Stimulated activated CD8-positive, alpha-beta memory T cell treated with anti-CD3 and anti-CD28 coated beads, Interleukin-15, amount 100 ng/mL, for 48 hours (primary cell): ENCODE measurements around the gene C6orf89.
"Not testable (repeated sequence)": the region's sequence is repeated elsewhere in the genome, so short reads cannot be mapped to it uniquely, and the experiment has no call there.

ENCODE experiments used
- DNase-seq, 2 donors: peaks; one replicate each; pipeline ENCODE4 v3.0.0-alpha.2; 2020; ENCODE audit warnings: low read depth in 2 of 2

Gene C6orf89

GRCh38 chr6:36888115-36888643 lies 2.4 kb downstream of the C6orf89 start:
- no peak for DNase-seq

GRCh38 chr6:36888654-36889481 lies 3.1 kb downstream of the C6orf89 start:
- DNase-seq: no peak

DNA sequence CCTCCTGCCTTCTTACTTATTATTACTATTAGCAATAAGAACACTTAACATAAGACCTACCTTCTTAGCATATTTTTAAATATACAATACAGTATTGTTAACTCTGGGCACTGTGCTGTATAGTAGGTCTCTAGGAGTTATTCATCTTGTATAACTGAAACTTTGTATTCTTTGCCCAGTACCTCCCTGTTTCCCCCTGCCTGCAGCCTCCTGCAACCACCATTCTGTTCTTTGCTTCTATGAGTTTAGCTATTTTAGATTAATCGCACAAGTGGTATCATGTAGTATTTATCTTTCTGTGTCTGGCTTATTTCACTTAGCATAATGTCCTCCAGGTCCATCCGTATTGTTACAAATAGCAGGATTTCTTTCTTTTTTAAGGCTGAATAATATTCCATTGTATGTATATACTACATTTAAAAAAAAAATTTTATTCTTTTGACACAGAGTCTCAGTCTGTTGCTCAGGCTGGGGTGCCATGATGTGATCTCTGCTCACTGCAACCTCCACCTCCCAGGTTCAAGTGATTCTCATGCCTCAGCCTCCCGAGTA lies 4.4 kb downstream of the C6orf89 start:
- DNase-seq: no peak

GRCh38 chr6:36891153-36891552 lies 5.4 kb downstream of the C6orf89 start:
- DNase-seq: not testable (repeated sequence)

DNA sequence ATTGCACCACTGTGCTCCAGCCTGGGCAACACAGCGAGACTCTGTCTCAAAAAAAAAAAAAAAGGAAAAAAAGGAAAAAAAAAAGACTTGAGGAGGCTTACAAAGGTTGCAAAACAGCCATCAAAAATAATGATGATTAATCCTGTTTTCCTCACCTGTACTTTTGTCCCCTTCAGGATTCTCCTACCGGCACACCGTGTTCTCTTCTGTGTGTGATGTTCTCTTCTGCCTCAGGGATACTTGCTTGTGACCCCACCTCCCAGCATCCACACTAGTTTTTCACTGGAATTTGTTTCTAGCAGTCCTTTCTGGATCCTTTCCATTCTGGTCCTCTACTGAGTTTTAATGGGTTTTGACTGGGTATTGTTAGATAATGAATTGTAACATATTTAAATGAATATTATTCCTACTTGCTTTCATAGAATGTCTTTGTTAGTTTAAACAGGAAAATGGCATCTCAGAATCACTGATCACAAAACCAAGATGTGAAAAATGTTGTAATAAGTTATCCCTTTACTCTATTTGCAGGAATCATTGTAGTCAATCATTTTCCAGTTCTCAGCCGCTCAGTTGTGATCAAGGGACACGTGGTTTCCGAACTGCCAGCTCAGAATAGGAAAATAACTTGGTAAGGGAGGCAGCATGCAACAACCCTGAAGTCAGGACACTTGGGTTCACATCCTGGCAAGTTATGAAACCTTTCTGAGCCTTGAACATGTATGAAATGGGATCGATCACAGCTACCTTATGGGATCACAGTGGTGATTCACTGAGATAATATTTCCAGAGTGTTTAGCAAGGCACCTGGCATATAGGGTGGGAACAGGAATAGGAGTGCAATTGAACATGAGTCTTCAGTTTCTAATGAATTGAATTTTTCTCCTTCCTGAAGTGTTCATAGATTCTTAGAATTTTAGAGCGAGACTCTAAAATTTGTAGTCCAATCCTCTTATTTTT lies 8.5 kb downstream of the C6orf89 start:
- DNase-seq: no peak

- no peak for DNase-seq
Measured at GRCh38 chr6:36897609-36898008, 11.9 kb downstream of the C6orf89 start.

- DNase-seq: no peak
Measured at GRCh38 chr6:36904114-36904513, 18.4 kb downstream of the C6orf89 start.

- DNase-seq: no peak
Measured at GRCh38 chr6:36904851-36905393, 19.2 kb downstream of the C6orf89 start.

DNA sequence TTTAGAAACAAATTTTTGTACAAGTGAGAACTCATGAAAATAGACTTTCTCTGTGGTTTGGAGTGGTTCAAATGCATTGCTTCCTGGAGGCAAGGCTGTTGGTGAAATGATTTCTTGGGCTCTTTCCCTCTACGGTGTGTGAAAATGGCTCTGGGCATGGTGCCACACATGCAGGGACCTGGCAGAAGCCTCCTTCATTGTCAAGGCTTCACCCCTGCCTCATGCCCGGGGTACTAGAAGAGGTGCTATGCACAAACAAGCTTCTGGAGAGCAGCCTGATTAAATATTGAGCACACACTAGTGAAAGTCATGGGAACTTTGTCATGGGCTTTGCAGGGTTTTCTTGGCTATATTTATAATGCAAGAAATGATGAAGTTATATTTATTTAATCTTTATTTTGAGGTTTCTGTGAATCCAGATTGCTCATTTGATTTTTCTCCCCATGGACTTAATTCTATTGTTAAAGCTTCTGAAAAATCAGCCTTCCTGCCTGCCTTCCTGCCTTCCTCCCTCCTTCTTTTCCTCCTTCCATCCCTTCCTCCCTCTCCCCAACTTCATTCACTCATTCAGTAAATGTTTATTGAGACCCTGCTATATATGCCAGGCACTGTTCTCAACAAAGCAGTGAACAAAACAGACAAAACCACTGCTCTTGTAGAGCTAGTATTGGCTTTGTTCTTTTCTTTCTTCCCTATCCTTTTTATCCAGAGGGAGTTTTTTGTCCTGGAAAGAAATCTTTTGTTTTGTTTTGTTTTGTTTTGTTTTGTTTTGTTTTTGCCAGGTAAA lies 21.0 kb downstream of the C6orf89 start:
- DNase-seq: no peak

DNA sequence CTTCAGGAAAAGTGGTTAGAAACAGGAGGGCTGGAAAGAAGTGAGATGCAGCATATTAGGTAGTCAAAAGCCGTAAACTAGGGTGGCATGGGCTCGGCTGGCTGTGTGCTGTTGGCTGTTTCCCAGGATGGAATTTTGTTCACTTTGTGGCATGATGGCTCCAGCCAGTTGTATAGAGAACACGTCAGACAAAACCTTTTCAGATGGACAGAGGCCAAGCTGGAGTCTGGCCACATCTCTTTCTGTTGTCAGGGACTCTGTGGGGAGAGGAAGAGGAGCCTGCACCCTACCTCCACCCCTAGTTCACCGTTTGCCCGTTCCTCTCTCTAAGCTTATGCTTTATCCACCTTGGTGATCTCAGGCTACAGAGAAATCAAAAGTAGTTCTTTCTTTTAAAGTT lies 22.0 kb downstream of the C6orf89 start:
- DNase-seq: no peak

GRCh38 chr6:36908747-36909146 lies 23.0 kb downstream of the C6orf89 start:
- no peak for DNase-seq

GRCh38 chr6:36912030-36912454 lies 26.3 kb downstream of the C6orf89 start:
- DNase-seq: peak in 1 of 2 donors; percentile 39

GRCh38 chr6:36912586-36912985 lies 26.8 kb downstream of the C6orf89 start:
- DNase-seq: peak; percentile 47 to 63

- no peak for DNase-seq
Measured at GRCh38 chr6:36913082-36913481, 27.3 kb downstream of the C6orf89 start.

DNA sequence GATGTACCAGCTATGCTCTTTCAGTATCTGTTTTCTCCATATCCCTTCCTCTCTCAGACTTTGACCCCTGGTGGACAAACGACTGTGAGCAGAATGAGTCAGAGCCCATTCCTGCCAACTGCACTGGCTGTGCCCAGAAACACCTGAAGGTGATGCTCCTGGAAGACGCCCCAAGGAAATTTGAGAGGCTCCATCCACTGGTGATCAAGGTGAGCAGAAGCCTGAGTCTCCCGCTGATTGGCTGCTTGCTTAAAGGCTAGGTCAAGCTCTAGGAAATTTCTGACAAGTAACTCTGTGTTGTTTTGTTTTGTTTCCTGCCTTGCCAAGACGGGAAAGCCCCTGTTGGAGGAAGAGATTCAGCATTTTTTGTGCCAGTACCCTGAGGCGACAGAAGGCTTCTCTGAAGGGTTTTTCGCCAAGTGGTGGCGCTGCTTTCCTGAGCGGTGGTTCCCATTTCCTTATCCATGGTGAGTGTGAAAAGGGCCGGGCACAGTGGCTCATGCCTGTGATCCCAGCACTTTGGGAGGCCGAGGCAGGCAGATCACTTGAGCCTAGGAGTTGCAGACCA lies 28.6 kb downstream of the C6orf89 start:
- no peak for DNase-seq

DNA sequence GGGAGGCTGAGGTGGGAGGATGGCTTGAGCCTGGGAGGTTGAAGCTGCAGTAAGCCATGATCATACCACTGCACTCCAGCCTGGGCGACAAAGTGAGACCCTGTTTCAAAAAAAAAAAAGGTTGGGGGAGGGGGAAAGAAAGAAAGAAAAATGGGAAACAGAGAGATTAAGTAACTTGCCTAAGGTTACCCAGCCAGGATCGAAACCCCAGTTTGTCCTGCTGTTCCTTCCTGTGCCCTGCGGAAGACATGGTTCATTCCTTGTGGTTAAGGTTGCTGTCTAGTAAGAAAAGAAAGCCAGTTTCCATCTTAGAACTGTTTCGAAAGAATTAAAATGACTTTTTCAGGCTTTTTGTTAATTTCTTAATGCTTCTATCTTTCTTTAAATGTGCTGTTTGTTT lies 29.8 kb downstream of the C6orf89 start:
- no peak for DNase-seq

GRCh38 chr6:36916126-36916525 lies 30.4 kb downstream of the C6orf89 start:
- no peak for DNase-seq

- DNase-seq: no peak
Measured at GRCh38 chr6:36917541-36918193, 31.9 kb downstream of the C6orf89 start.

- no peak for DNase-seq
Measured at GRCh38 chr6:36920049-36920448, 34.3 kb downstream of the C6orf89 start.

DNA sequence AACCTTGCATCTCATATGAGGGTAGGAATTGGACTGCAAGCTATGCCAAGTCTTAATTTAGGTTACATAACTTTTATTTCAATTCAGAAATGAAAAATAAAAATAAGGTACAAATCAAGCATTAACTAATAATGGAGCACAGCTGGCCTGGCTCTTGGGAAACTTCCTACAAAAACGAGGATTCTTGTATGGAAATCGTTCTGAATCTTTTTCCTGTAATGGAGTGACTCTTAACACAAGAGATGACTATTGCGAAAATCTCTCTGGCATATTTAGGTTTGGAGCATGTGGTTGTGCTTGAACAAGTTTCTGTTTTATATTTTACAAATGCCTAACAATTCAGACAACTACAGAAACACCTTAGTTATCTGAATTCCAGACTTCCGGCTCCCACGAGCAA lies 34.8 kb downstream of the C6orf89 start:
- DNase-seq: no peak
